ENCODE results near the gene SLC15A3.
A peak's percentile ranks its signal among the peaks of the same experiment; 100 is the strongest.

- TF ChIP-seq POLR2A (IDR thresholded peaks at IDR 0.05) = peak in 3 of 4 donors; percentile 49 to 74 (median 55)
- TF ChIP-seq CTCF (IDR thresholded peaks at IDR 0.05) = peak in 1 of 6 experiments; percentile 29
These were observed 38.0 kb downstream of the SLC15A3 start, which contains the start of gene TMEM109 for GRCh38 chr11:60913793-60914632.

Measured in esophagus squamous epithelium (tissue), 4 donors.